ENCODE measurements around the gene GABRB2. TPM values are rescaled to one million over a fixed set of nuclear protein-coding genes. Genes with fewer than 3 reads are reported as not detected.

Gene GABRB2
- total RNA-seq, 1 donor from 2014 or later = not detected

DNA sequence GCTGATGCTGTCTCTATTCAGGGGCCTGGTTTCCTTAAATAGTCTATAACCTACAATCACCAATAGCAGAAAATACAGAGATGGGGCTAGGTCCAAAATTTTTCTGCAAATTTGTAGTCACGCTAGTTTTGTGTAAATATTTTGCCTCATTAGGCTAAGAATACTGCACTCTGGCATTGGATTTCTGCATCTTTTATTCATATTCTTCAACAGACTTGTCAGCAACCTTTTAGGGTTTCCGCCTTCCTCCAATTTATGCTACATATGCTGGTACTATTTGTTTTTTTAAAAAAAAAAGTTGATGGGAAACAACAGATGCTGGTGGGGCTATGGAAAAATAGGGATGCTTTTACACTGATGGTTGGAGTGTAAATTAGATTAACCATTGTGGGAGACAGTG is 202.3 kb downstream of the GABRB2 start:
- Mint-ChIP-seq H3K4me3 (ENCODE audit: unreplicated experiment) (no peak overlapping the region), H3K27ac (ENCODE audit: unreplicated experiment) (no peak overlapping the region), H3K36me3 (ENCODE audit: low read depth) (no peaks in the 10 kb centered on the region), H3K4me1 (ENCODE audit: low read depth) (no peaks in the 10 kb centered on the region), H3K9me3 (ENCODE audit: low read depth) (peaks cover 6% of the 10 kb centered on the region), H3K27me3 (ENCODE audit: low read depth) (no peaks in the 10 kb centered on the region)
- no peak for DNase-seq (ENCODE audit: low spot score)
- no peak for TF ChIP-seq CTCF (IDR thresholded peaks at IDR 0.05)

DNA sequence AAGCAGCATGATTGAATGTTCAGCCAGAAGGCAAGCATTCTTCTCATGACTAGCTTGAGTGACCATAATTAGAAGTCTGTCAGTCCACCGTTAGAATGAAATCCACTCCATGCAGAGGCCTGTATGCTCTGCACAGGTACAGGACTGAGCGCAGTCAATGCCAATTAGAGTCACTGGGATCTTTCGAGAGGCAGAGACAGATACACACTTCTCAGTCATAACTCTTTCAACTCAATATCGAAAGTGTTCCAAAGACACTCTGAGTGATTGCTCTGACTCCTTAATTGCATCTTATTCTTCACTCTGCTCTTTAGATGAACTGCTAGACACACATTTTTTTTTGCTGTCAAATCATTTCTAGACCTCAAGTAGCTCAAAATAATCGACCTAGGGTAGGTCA is 203.6 kb downstream of the GABRB2 start:
- DNase-seq (ENCODE audit: low spot score) = no peak
- no peaks in the 10 kb centered on the region for H3K4me1 Mint-ChIP-seq (ENCODE audit: low read depth)
- no peak overlapping the region for H3K4me3 Mint-ChIP-seq (ENCODE audit: unreplicated experiment)
- H3K36me3 Mint-ChIP-seq (ENCODE audit: low read depth) = no peaks in the 10 kb centered on the region
- no peaks in the 10 kb centered on the region for H3K27me3 Mint-ChIP-seq (ENCODE audit: low read depth)
- peaks cover 6% of the 10 kb centered on the region for H3K9me3 Mint-ChIP-seq (ENCODE audit: low read depth)
- no peak for TF ChIP-seq CTCF (IDR thresholded peaks at IDR 0.05)
- H3K27ac Mint-ChIP-seq (ENCODE audit: unreplicated experiment) = no peak overlapping the region

DNA sequence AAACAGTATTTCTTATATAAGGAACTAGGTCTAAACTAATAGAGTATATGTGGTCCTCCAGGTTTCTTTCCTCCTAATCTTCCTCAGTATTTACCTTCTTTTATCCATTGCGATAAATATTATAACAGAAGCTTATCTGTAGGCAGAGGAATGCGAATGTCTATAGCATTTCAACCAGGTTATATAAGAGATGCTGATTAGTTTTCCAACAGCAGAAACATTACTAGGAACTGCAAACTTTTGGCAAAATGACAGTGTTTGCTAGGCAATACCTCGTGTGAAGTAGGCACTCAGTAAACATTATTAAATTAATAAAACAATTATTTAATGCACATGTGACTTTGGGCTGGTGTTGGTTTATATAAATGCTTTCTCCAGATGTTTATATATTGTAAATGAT is 206.5 kb downstream of the GABRB2 start:
- Mint-ChIP-seq H3K27me3 (ENCODE audit: low read depth) (peaks cover 2% of the 10 kb centered on the region), H3K9me3 (ENCODE audit: low read depth) (no peaks in the 10 kb centered on the region), H3K4me3 (ENCODE audit: unreplicated experiment) (no peak overlapping the region), H3K36me3 (ENCODE audit: low read depth) (no peaks in the 10 kb centered on the region), H3K4me1 (ENCODE audit: low read depth) (no peaks in the 10 kb centered on the region), H3K27ac (ENCODE audit: unreplicated experiment) (no peak overlapping the region)
- no peak for DNase-seq (ENCODE audit: low spot score)
- TF ChIP-seq CTCF (IDR thresholded peaks at IDR 0.05) = no peak

- TF ChIP-seq CTCF (IDR thresholded peaks at IDR 0.05) = no peak
- H3K36me3 Mint-ChIP-seq (ENCODE audit: low read depth) = no peaks in the 10 kb centered on the region
- H3K27ac Mint-ChIP-seq (ENCODE audit: unreplicated experiment) = no peak overlapping the region
- no peaks in the 10 kb centered on the region for H3K4me1 Mint-ChIP-seq (ENCODE audit: low read depth)
- H3K9me3 Mint-ChIP-seq (ENCODE audit: low read depth) = peaks cover 4% of the 10 kb centered on the region
- DNase-seq (ENCODE audit: low spot score) = no peak
- no peak overlapping the region for H3K4me3 Mint-ChIP-seq (ENCODE audit: unreplicated experiment)
- H3K27me3 Mint-ChIP-seq (ENCODE audit: low read depth) = peaks cover 2% of the 10 kb centered on the region
Measured at GRCh38 chr5:161333194-161333880, 213.2 kb downstream of the GABRB2 start.

DNA sequence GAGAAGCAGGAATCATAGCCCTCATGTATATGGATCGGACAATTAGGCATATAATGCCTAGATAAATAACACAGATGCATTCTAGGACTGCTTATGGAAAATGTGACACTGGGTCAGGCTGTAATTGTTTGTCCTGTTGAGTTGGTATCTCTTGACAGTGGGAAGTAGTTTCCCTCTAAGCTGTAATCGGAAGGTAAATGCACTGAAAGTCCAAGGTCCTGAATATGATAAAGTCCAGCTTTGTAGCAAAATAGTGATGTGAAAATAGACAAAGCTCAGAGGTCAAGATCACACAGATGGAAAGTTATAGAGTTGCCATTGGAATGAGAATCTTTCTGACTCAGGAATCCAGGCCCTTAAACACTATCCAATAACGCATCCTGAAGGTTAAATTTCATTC is 214.2 kb downstream of the GABRB2 start:
- peaks cover 4% of the 10 kb centered on the region for H3K9me3 Mint-ChIP-seq (ENCODE audit: low read depth)
- H3K27me3 Mint-ChIP-seq (ENCODE audit: low read depth) = peaks cover 2% of the 10 kb centered on the region
- H3K27ac Mint-ChIP-seq (ENCODE audit: unreplicated experiment) = no peak overlapping the region
- no peaks in the 10 kb centered on the region for H3K4me1 Mint-ChIP-seq (ENCODE audit: low read depth)
- TF ChIP-seq CTCF (IDR thresholded peaks at IDR 0.05) = no peak
- H3K36me3 Mint-ChIP-seq (ENCODE audit: low read depth) = no peaks in the 10 kb centered on the region
- no peak for DNase-seq (ENCODE audit: low spot score)
- no peak overlapping the region for H3K4me3 Mint-ChIP-seq (ENCODE audit: unreplicated experiment)

Data from chondrocyte (in vitro differentiated cells).